Endothelial cell of umbilical vein (primary cell): ENCODE data around the gene PLK5. TPM values are rescaled to one million over a fixed set of nuclear protein-coding genes. Genes with fewer than 3 reads are reported as not detected.

Source experiments
- BruUV-seq: library from RNA; stranded (reverse); fragments of 400-500 nt; replicated peaks from 2 replicates; lab custom pipeline; 2021; lab: Mats Ljungman, UMichigan
- CTCF ChIA-PET: fragments of 300-600, 350-600 bp; sonication (Branson Sonifier 250); formaldehyde crosslinking; loops from one replicate; lab custom pipeline; 2021; ENCODE audit warnings: antibody characterized with exemption, inconsistent platforms; lab: Charles Lee
- POLR2A ChIA-PET: fragments of 300-600, 350-600 bp; sonication (Branson Sonifier 250); formaldehyde crosslinking; loops from one replicate; lab custom pipeline; 2021; ENCODE audit warnings: antibody characterized with exemption, inconsistent platforms; lab: Charles Lee
- DNase-seq: peaks from one replicate; pipeline ENCODE4 v3.0.0-alpha.2; 2011; ENCODE audit warnings: low read depth, low spot score
- FAIRE-seq: peaks from 2 replicates; lab custom pipeline; 2011; peaks lifted over from hg19 to GRCh38; lab: Jason Lieb, UNC
- H2AFZ ChIP-seq: 2 replicates; pipeline ENCODE4 v1.6.0; 2012; ENCODE audit warnings: low read depth, low read length, control low read depth, inconsistent platforms
- H3K27ac ChIP-seq: 2 replicates; pipeline ENCODE4 v1.5.1; 2011; ENCODE audit warnings: low read depth, mild to moderate bottlenecking, control low read depth, low read length, moderate library complexity; ENCODE audit not compliant: insufficient read depth
- H3K27me3 ChIP-seq, 2 experiments: 2 replicates each; pipeline versions ENCODE4 v1.6.0 to v1.6.1; 2011; ENCODE audit warnings: low read length in 2 of 2, mixed read lengths in 1 of 2; ENCODE audit not compliant: control insufficient read depth in 2 of 2, insufficient read depth in 2 of 2
- H3K36me3 ChIP-seq, 2 experiments: 2 replicates in 1 of 2; 3 replicates in 1 of 2; pipeline ENCODE4 v1.5.1; 2011; ENCODE audit warnings: low read length in 2 of 2, mild to moderate bottlenecking in 1 of 2, moderate library complexity in 1 of 2; ENCODE audit not compliant: control insufficient read depth in 2 of 2, insufficient read depth in 2 of 2; ENCODE audit errors: extremely low read depth in 1 of 2
- H3K4me1 ChIP-seq: 3 replicates; pipeline ENCODE4 v1.5.1; 2011; ENCODE audit warnings: mild to moderate bottlenecking, low read length; ENCODE audit not compliant: control insufficient read depth, insufficient read depth; ENCODE audit errors: extremely low read depth
- H3K4me2 ChIP-seq: 2 replicates; pipeline ENCODE4 v1.6.1; 2011; ENCODE audit warnings: low read length, control low read depth, mixed read lengths; ENCODE audit not compliant: insufficient read depth
- H3K4me3 ChIP-seq, 3 experiments: fragments of 200-600 bp in 1 of 3; sonication (generic), shearing (Covaris generic) in 1 of 3; replicated peaks in 1 of 3; 2 replicates each; pipeline ENCODE4 v1.5.1; 2011 to 2016; ENCODE audit warnings: control low read depth in 3 of 3, low read length in 3 of 3, mild to moderate bottlenecking in 2 of 3, inconsistent platforms in 1 of 3, low read depth in 1 of 3, moderate library complexity in 1 of 3; ENCODE audit not compliant: insufficient read depth in 1 of 3
- H3K79me2 ChIP-seq: 2 replicates; pipeline ENCODE4 v1.6.0; 2012; ENCODE audit warnings: low read length, inconsistent platforms; ENCODE audit not compliant: control insufficient read depth, insufficient read depth
- H3K9ac ChIP-seq: replicated peaks from 2 replicates; pipeline ENCODE3; 2011; ENCODE audit warnings: low read length, control low read depth; ENCODE audit not compliant: insufficient read depth; ENCODE audit errors: extremely low read depth
- H3K9me1 ChIP-seq: replicated peaks from 3 replicates; pipeline ENCODE4 v1.6.0; 2011; ENCODE audit warnings: mild to moderate bottlenecking, low read length; ENCODE audit not compliant: control insufficient read depth, insufficient read depth; ENCODE audit errors: extremely low read depth
- H3K9me3 ChIP-seq: replicated peaks from 2 replicates; pipeline ENCODE4 v1.5.1; 2012; ENCODE audit warnings: low read length, inconsistent platforms; ENCODE audit not compliant: control insufficient read depth, insufficient read depth
- H4K20me1 ChIP-seq: replicated peaks from 2 replicates; pipeline ENCODE3; 2011; ENCODE audit warnings: mild to moderate bottlenecking, low read length; ENCODE audit not compliant: control insufficient read depth, insufficient read depth; ENCODE audit errors: extremely low read depth
- CTCF ChIP-seq, 2 donors: IDR thresholded peaks; 1 replicate in 1 of 2; 2 replicates in 1 of 2; pipeline ENCODE4 v1.5.1; 2011; ENCODE audit warnings: low read length in 2 of 2, mild to moderate bottlenecking in 2 of 2, moderate library complexity in 2 of 2, control low read depth in 1 of 2, inconsistent platforms in 1 of 2, low read depth in 1 of 2; ENCODE audit not compliant: insufficient read depth in 1 of 2; ENCODE audit errors: extremely low read depth in 1 of 2
- EZH2 ChIP-seq: IDR thresholded peaks from 2 replicates; pipeline ENCODE4 v1.6.1; 2012; ENCODE audit warnings: borderline replicate concordance, low read depth, mild to moderate bottlenecking, moderate library complexity, low read length, inconsistent platforms; ENCODE audit not compliant: severe bottlenecking
- JUN ChIP-seq: IDR thresholded peaks from 2 replicates; pipeline ENCODE4 v1.6.1; 2011; ENCODE audit warnings: borderline replicate concordance, low read depth; ENCODE audit not compliant: insufficient read length, insufficient read depth
- MYC ChIP-seq: IDR thresholded peaks from one replicate; pipeline ENCODE4 v1.6.1; 2011; ENCODE audit warnings: mild to moderate bottlenecking, low read depth, low read length
- POLR2A ChIP-seq: IDR thresholded peaks from 2 replicates; pipeline ENCODE4 v1.6.1; 2012; ENCODE audit warnings: low read depth, mild to moderate bottlenecking, control low read depth, low read length
- POLR2AphosphoS5 ChIP-seq: IDR thresholded peaks from 2 replicates; pipeline ENCODE4 v1.6.1; 2012; ENCODE audit warnings: low read depth, mild to moderate bottlenecking, control low read depth, low read length, moderate library complexity; ENCODE audit not compliant: insufficient read depth
- dilution Hi-C: fragments of 300-500 bp; cut with MboI; formaldehyde crosslinking; loops from one replicate; pipeline ENCODE4 v1.15.0; 2019; ENCODE audit warnings: low sequenced_read_pairs; ENCODE audit not compliant: extremely low pct_ligation_motif_present
- intact Hi-C: fragments of 100-400 bp; cut with micrococcal nuclease; formaldehyde crosslinking; loops from one replicate; pipeline ENCODE4 v1.10.0; 2022
- polyA plus RNA-seq, 4 experiments: library from polyadenylated mRNA; depleted of rRNA in 3 of 4; stranded (reverse) in 3 of 4; unstranded in 1 of 4; fragments of >200 nt; gene quantifications; 2 replicates each; pipeline versions ENCODE4 v1.2.1 to v1.2.3, GENCODE V29; 2011 to 2012; ENCODE audit warnings: missing spikeins in 1 of 4
- total RNA-seq: library from RNA; stranded (reverse); gene quantifications from 2 replicates; pipeline ENCODE4 v1.2.3, GENCODE V29; 2021

Gene PLK5
- total and polyA plus RNA-seq, 2 donors (not counting 3 experiments of a cell fraction or from before 2014, with no cell fraction given) = not detected

- Histone ChIP-seq H3K4me3 (peak overlapping the region; percentile 81 to 99 (median 95)), H4K20me1 (peaks cover 5% of the 10 kb centered on the region), H3K79me2 (peaks cover 55% of the 10 kb centered on the region), H3K36me3 (peaks cover 3 to 4% of the 10 kb centered on the region in 2 experiments), H3K9me3 (no peaks in the 10 kb centered on the region), H3K4me2 (peak overlapping the region; percentile 83), H3K9me1 (no peaks in the 10 kb centered on the region), H3K27me3 (peaks cover 0 to 6% of the 10 kb centered on the region in 2 experiments), H3K9ac (peak overlapping the region; percentile 100), H3K27ac (peak overlapping the region; percentile 96), H2AFZ (no peak overlapping the region), H3K4me1 (peaks cover 8% of the 10 kb centered on the region)
- dilution Hi-C loops = no loop called here
- CTCF ChIA-PET = interaction anchor here (0.9 to 5.6 kb wide), 3 partner anchors 20 to 259 kb away, joined by 3 to 40 read pairs (median 4); no protein-coding TSS in a partner anchor
- FAIRE-seq (peak; percentile 72), DNase-seq (peak; percentile 81)
- intact Hi-C loops = loop anchor here (2.0 kb wide), 2 partner anchors 26 to 86 kb away; partner anchors contain the start of genes MBD3 and TCF3
- POLR2A ChIA-PET = interaction anchor here (1.0 to 1.4 kb wide), 3 partner anchors 15 to 27 kb away, joined by 3 to 6 read pairs (median 4); no protein-coding TSS in a partner anchor
- TSS peak; percentile 87 for BruUV-seq
- TF ChIP-seq CTCF (IDR thresholded peaks at IDR 0.05; ENCODE audit: extremely low read depth in 1 of 2, insufficient read depth in 1 of 2, low read depth in 1 of 2, low read length in 2 of 2) (no peak), JUN (no peak), EZH2 (no peak), POLR2A (peak; percentile 96), MYC (no peak), POLR2AphosphoS5 (peak; percentile 85)
Measured at GRCh38 chr19:1566392-1567115, 42.7 kb downstream of the PLK5 start.
